GM12878 (cell line): Measurements from ENCODE around the gene LAP3. TPM values are rescaled to one million over a fixed set of nuclear protein-coding genes. Genes with fewer than 3 reads are reported as not detected.
A peak's percentile ranks its signal among the peaks of the same experiment; 100 is the strongest.

Experiments
- BCL11A ChIP-seq: IDR thresholded peaks from 2 replicates; pipeline ENCODE4 v1.6.1; 2011; ENCODE audit warnings: low read depth, low read length
- CEBPB ChIP-seq, 2 experiments: fragments of 150-350 bp in 1 of 2; IDR thresholded peaks; 2 replicates each; pipeline ENCODE4 v1.6.1; 2012 to 2014; ENCODE audit warnings: low read depth in 2 of 2, low read length in 2 of 2, borderline replicate concordance in 1 of 2, inconsistent platforms in 1 of 2
- ELK1 ChIP-seq: IDR thresholded peaks from 2 replicates; pipeline ENCODE4 v1.6.1; 2012; ENCODE audit warnings: low read depth, low read length, improper control_type of control experiment
- MTA2 ChIP-seq: fragments of 450-650 bp; IDR thresholded peaks from 2 replicates; pipeline ENCODE4 v1.6.1; 2016; ENCODE audit warnings: low read depth, mild to moderate bottlenecking, moderate library complexity
- NFIC ChIP-seq: IDR thresholded peaks from 2 replicates; pipeline ENCODE4 v1.6.1; 2012; ENCODE audit warnings: low read depth, mild to moderate bottlenecking, inconsistent platforms, low read length, moderate library complexity
- NKRF ChIP-seq: fragments of 450-650 bp; conservative IDR thresholded peaks from 2 replicates; pipeline ENCODE4 v1.6.1; 2017; ENCODE audit warnings: mild to moderate bottlenecking, moderate library complexity
- NR2F1 ChIP-seq: fragments of 450-650 bp; conservative IDR thresholded peaks from 2 replicates; pipeline ENCODE4 v1.6.1; 2017; ENCODE audit warnings: mild to moderate bottlenecking
- PAX8 ChIP-seq: fragments of 450-650 bp; IDR thresholded peaks from 2 replicates; pipeline ENCODE4 v1.6.1; 2017; ENCODE audit warnings: mild to moderate bottlenecking, moderate library complexity
- PML ChIP-seq: IDR thresholded peaks from 2 replicates; pipeline ENCODE4 v1.6.1; 2012; ENCODE audit warnings: low read length, inconsistent platforms
- RB1 ChIP-seq: fragments of 450-650 bp; formaldehyde crosslinking; IDR thresholded peaks from 2 replicates; pipeline ENCODE4 v1.6.1; 2017; ENCODE audit warnings: mild to moderate bottlenecking, borderline replicate concordance
- RUNX3 ChIP-seq: IDR thresholded peaks from 2 replicates; pipeline ENCODE4 v1.6.1; 2012; ENCODE audit warnings: low read length, inconsistent platforms
- SMARCA5 ChIP-seq: fragments of 450-650 bp; IDR thresholded peaks from 2 replicates; pipeline ENCODE4 v1.6.1; 2017; ENCODE audit warnings: mild to moderate bottlenecking
- SP1 ChIP-seq: IDR thresholded peaks from one replicate; pipeline ENCODE4 v1.6.1; 2011; ENCODE audit warnings: low read depth, low read length
- TARDBP ChIP-seq: IDR thresholded peaks from 2 replicates; pipeline ENCODE4 v1.6.1; 2016; ENCODE audit warnings: borderline replicate concordance
- TBL1XR1 ChIP-seq: IDR thresholded peaks from 2 replicates; pipeline ENCODE4 v1.6.1; 2012; ENCODE audit warnings: low read depth, low read length, improper control_type of control experiment
- TCF3 ChIP-seq: IDR thresholded peaks from 2 replicates; pipeline ENCODE4 v1.6.1; 2012; ENCODE audit warnings: low read depth, mild to moderate bottlenecking, low read length, borderline replicate concordance; ENCODE audit not compliant: insufficient read depth
- ZBTB4 ChIP-seq: fragments of 450-650 bp; formaldehyde crosslinking; IDR thresholded peaks from 2 replicates; pipeline ENCODE4 v1.4.0; 2022; ENCODE audit warnings: mild to moderate bottlenecking, moderate library complexity
- polyA plus RNA-seq, 11 experiments: library from polyadenylated mRNA; depleted of rRNA in 4 of 11; unstranded in 6 of 11; stranded (reverse) in 5 of 11; fragments of >200 nt; fragmentation: Nextera tagmentation in 4 of 11; fragmentation: Illumina TruSeq in 1 of 11; extraction: Ambion mirVana in 4 of 11; extraction: Trizol in 1 of 11; gene quantifications; 1 replicate in 1 of 11; 2 replicates in 10 of 11; pipeline versions ENCODE4 v1.2.1 to v1.2.3, GENCODE V29; 2011 to 2016; ENCODE audit warnings: inconsistent platforms in 2 of 11, missing spikeins in 2 of 11, low read depth in 1 of 11
- total RNA-seq, 4 experiments: library from RNA; depleted of rRNA in 3 of 4; stranded (reverse); fragments of >200 nt in 3 of 4; fragmentation: Illumina TruSeq in 1 of 4; extraction: Trizol in 1 of 4; gene quantifications; 2 replicates each; pipeline versions ENCODE4 v1.2.1 to v1.2.3, GENCODE V29; 2013 to 2021
- TF ChIP-seq, protein P1 (sequence below): fragments of 450-650 bp; formaldehyde crosslinking; IDR thresholded peaks from 2 replicates; pipeline ENCODE4 v1.5.0; 2022; ENCODE audit warnings: mild to moderate bottlenecking, missing genetic modification characterization
- TF ChIP-seq, protein P2 (sequence below): fragments of 450-650 bp; IDR thresholded peaks from 2 replicates; pipeline ENCODE4 v1.6.1; 2017; ENCODE audit warnings: mild to moderate bottlenecking, low read depth, inconsistent platforms; ENCODE audit not compliant: poor library complexity, severe bottlenecking

LAP3 gene
- total and polyA plus RNA-seq, 10 of the 15 experiments (the other 5 are each of a cell fraction or from before 2014, with no cell fraction given), result 134 to 249 (median 204) TPM

GRCh38 chr4:17578482-17578891 lies 1.5 kb downstream of the LAP3 start (continued):
- TF ChIP-seq ZBTB4 (CRISPR knock-in tag) (no peak), TBL1XR1 (no peak), CEBPB (IDR thresholded peaks at IDR 0.05; ENCODE audit: borderline replicate concordance in 1 of 2, low read depth in 2 of 2, low read length in 2 of 2) (no peak), NFIC (peak; percentile 7; the same call in 1 of the 2 replicates), PML (no peak), SMARCA5 (no peak), RUNX3 (peak; percentile 32; the same call in 1 of the 2 replicates), BCL11A (no peak), PAX8 (no peak), NKRF (no peak), NR2F1 (no peak), SP1 (no peak), TCF3 (no peak), MTA2 (no peak), ELK1 (no peak), TARDBP (no peak), RB1 (no peak; the same call in 1 of the 2 replicates)
- TF ChIP-seq, protein P1, sequence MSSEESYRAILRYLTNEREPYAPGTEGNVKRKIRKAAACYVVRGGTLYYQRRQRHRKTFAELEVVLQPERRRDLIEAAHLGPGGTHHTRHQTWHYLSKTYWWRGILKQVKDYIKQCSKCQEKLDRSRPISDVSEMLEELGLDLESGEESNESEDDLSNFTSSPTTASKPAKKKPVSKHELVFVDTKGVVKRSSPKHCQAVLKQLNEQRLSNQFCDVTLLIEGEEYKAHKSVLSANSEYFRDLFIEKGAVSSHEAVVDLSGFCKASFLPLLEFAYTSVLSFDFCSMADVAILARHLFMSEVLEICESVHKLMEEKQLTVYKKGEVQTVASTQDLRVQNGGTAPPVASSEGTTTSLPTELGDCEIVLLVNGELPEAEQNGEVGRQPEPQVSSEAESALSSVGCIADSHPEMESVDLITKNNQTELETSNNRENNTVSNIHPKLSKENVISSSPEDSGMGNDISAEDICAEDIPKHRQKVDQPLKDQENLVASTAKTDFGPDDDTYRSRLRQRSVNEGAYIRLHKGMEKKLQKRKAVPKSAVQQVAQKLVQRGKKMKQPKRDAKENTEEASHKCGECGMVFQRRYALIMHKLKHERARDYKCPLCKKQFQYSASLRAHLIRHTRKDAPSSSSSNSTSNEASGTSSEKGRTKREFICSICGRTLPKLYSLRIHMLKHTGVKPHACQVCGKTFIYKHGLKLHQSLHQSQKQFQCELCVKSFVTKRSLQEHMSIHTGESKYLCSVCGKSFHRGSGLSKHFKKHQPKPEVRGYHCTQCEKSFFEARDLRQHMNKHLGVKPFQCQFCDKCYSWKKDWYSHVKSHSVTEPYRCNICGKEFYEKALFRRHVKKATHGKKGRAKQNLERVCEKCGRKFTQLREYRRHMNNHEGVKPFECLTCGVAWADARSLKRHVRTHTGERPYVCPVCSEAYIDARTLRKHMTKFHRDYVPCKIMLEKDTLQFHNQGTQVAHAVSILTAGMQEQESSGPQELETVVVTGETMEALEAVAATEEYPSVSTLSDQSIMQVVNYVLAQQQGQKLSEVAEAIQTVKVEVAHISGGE (CRISPR knock-in tag), result no peak
- TF ChIP-seq, protein P2, sequence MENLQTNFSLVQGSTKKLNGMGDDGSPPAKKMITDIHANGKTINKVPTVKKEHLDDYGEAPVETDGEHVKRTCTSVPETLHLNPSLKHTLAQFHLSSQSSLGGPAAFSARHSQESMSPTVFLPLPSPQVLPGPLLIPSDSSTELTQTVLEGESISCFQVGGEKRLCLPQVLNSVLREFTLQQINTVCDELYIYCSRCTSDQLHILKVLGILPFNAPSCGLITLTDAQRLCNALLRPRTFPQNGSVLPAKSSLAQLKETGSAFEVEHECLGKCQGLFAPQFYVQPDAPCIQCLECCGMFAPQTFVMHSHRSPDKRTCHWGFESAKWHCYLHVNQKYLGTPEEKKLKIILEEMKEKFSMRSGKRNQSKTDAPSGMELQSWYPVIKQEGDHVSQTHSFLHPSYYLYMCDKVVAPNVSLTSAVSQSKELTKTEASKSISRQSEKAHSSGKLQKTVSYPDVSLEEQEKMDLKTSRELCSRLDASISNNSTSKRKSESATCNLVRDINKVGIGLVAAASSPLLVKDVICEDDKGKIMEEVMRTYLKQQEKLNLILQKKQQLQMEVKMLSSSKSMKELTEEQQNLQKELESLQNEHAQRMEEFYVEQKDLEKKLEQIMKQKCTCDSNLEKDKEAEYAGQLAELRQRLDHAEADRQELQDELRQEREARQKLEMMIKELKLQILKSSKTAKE, result no peak
